CD4-positive, alpha-beta T cell treated with Interferon gamma for 1 hour (primary cell): ENCODE data around the gene SLC25A42.

Source experiments
- DNase-seq: peaks from one replicate; pipeline ENCODE4 v3.0.0-alpha.2; 2020

SLC25A42 gene

DNA sequence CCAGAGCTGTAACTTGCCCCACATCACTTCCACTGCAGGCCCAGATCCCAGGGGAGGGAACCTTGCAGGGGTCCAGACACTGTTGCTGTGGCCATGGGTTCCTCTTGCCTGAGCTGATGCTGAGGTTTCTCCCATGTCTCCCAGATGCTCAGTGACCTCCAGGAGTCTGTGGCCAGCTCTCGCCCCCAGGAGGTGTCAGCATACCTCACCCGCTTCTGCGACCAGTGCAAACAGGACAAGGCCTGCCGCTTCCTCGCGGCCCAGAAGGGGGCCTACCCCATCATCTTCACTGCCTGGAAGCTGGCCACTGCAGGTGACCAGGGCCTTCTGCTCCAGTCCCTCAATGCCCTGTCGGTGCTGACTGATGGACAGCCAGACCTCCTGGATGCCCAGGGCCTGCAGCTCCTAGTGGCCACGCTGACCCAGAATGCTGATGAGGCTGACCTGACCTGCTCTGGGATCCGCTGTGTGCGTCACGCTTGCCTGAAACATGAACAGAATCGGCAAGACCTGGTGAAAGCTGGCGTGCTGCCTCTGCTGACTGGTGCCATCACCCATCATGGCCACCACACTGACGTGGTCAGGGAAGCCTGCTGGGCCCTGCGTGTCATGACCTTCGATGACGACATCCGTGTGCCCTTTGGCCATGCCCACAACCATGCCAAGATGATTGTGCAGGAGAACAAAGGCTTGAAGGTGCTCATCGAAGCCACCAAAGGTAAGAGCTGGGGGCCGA lies 12.1 kb upstream of the SLC25A42 start:
- DNase-seq = no peak

- no peak for DNase-seq
Measured at GRCh38 chr19:19052921-19053320, 10.9 kb upstream of the SLC25A42 start.

DNA sequence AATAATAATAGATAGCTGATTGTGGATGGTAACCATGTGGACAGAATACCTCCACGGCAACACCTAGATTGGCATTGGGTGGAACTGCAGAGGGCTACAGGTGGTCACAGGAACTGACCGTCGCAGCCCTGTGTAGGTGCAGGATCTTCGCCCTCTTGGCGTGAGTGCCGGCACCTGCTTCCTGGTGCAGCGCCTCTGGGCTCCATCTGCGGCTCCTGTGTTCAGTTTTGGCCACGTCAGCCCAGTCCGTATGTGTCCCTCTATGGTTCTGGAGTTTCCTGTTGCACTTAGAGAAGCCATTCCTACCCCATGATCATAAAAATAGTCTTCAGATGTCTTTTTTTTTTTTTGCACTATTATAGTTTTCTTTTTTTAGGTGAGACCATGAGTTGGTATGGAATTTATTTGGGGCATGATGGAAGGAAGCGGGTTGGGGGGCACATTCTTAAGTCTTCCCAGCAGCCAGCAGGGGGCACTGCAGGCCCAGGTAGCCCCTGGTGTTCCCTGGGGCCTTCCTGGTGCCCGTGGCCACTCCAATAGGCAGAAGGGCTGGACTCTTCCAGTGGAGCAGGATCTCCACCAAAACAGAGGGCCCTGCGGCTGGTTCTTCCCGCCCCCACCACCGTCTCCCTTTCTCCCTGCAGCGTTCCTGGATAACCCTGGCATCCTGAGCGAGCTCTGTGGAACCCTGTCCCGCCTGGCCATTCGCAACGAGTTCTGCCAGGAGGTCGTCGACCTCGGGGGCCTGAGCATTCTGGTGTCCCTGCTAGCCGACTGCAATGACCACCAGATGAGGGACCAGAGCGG lies 10.1 kb upstream of the SLC25A42 start:
- peak; percentile 57 for DNase-seq

DNA sequence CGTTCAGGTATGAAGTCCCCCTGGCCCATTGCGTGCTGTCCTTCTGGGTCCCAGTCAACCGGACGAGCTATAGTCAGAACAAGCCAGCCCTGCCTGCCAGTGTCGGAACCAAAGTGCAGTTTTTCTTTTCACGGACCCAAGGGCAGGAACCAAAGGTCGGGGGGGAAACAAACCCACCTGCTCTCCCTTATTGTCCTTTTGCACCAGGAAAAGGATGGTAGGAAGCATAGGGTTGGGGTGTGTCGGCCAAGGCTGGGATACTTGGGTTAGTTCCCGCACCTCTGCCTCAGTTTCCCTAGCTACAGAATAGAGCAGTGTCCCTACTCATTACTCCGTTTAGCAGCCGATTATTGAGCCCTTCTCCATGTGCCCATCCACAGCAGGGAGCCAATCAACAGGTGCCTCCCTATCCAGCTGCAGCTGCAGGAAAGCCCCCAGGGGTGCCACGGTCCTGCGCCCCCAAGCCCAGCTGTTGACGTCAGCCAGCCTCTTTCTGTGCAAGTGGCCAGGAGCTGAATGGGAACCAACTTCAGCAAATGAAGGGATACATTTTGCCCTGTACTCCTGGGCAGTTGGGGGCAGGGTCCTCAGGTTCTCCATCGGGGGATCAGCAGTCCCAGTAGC lies 9.4 kb upstream of the SLC25A42 start:
- DNase-seq = no peak

- DNase-seq = no peak
Measured at GRCh38 chr19:19054939-19055440, 8.8 kb upstream of the SLC25A42 start.

DNA sequence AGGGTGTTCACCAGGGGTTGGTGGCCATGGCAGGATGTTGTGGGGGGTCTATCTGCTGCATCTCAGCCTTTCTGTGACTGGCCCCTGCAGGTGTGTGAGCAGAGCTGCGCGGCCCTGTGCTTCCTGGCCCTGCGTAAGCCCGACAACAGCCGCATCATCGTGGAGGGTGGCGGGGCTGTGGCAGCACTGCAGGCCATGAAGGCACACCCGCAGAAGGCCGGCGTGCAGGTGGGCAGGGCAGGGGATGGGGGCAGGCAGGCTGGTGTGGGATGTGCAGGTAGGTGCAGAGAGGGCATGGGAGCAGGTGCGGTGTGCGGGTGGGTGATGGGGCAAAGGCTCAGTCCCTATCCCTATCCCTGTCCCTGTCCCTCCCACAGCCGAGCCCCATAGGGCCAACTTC lies 8.1 kb upstream of the SLC25A42 start:
- no peak for DNase-seq

DNA sequence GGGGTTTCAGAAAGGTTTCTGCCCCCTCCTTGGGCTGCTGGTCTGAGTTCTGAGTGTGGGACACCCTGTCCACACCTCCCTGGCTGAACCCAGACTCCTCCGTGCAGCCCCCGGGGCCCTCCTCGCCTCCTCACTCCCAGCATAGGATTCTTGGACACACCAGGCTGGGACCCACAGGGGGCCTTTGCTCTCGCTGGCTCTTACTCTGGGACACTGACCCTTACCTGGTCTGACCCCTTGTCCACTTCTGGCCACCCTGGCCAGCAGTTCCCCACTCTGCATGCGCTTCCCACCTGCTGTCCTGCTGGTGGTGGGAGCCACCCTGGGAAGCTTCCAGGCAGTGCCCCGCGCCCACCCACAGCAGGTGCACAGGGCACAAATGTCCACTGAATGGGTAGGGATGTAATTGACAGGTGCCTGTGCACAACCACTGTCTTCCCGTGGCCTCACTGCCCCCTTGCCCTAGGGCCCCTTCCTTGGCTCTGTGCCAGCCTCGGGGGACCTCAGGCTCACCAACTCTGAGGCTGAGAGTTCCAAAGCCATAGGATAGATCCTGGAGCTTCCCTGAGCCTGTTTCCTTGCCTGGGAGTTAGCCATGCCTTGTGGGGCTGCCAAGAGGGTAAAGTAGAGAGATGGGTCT lies 7.0 kb upstream of the SLC25A42 start:
- DNase-seq = no peak

GRCh38 chr19:19057317-19057716 lies 6.5 kb upstream of the SLC25A42 start:
- no peak for DNase-seq

GRCh38 chr19:19057720-19058119 lies 6.1 kb upstream of the SLC25A42 start:
- DNase-seq = no peak

GRCh38 chr19:19059018-19059836 lies 4.6 kb upstream of the SLC25A42 start:
- DNase-seq = no peak

- no peak for DNase-seq
Measured at GRCh38 chr19:19059837-19060611, 3.8 kb upstream of the SLC25A42 start.

GRCh38 chr19:19061506-19061905 lies 2.3 kb upstream of the SLC25A42 start:
- no peak for DNase-seq

- DNase-seq = no peak
Measured at GRCh38 chr19:19062454-19063182, 1.2 kb upstream of the SLC25A42 start.

GRCh38 chr19:19064098-19064722 lies 416 bp downstream of the SLC25A42 start:
- DNase-seq = no peak

GRCh38 chr19:19064811-19065745 lies 1.3 kb downstream of the SLC25A42 start:
- no peak for DNase-seq

- no peak for DNase-seq
Measured at GRCh38 chr19:19067276-19068072, 3.7 kb downstream of the SLC25A42 start.

DNA sequence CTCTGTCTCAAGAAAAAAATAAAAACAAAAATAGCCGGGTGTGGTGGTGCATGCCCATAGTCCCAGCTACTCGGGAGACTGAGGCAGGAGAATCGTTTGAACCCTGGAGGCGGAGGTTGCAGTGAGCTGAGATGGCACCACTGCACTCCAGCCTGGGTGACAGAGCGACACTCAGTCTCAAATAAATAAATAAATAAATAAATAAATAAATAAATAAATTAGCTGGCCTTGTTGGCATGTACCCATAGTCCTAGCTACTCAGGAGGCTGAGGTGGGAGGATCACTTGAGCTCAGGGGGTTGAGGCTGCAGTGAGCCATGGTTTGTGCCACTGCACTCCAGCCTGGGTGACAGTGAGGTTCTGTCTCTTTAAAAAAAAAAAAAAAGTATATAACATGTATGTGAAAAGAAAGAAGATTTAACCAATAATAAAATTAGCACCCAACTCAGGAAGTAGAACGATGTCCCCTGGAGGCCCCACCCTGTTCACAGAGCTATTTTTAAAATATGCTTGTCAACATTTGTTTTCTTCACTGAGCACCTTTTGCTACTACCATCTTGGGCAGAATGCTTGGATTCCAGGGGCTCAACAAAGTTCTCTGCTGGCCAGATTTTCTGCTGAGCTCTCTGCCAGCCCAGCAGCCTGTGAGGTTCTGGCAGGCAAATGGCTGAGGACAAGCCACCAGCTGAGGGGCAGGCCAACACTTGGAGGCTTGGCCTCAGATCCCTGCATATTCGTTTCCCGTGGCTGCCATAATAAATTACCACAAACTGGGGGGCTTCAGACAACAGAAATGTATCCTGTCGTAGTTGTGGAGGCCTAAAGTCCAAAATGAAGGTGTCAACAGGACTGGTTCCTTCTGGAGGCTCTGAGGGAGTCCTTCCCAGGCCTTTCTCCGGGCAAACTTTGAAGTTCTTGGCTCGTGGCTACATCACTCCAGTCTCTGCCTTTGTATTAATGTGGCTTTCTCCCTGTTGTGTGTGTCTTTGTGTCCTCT lies 5.2 kb downstream of the SLC25A42 start:
- no peak for DNase-seq
